Fibroblast of skin of abdomen (primary cell): ENCODE data around the gene TOGARAM2.

Experiments
- DNase-seq: peaks from one replicate; pipeline ENCODE4 v3.0.0-alpha.2; 2013

TOGARAM2 gene

DNA sequence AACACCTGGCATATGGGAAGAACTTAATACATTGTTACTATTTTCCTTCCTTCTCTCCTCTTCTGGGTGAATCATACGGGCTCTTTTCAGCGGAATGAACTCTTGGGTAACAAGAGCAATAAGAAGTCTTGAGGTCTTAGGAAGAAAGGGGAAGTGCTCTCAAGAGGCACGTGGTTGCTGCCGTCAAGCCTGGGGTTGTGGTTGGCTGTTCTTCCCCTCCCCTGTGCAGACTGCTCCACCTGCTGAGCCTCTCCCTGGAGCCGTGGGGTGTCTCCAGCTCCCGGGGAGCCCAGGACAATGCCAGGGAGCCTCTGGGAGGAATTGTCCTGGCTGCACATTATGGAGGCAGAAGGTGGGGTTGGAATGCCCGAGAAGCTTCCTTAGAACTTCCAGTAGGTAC is 19.4 kb downstream of the TOGARAM2 start:
- DNase-seq: no peak

DNA sequence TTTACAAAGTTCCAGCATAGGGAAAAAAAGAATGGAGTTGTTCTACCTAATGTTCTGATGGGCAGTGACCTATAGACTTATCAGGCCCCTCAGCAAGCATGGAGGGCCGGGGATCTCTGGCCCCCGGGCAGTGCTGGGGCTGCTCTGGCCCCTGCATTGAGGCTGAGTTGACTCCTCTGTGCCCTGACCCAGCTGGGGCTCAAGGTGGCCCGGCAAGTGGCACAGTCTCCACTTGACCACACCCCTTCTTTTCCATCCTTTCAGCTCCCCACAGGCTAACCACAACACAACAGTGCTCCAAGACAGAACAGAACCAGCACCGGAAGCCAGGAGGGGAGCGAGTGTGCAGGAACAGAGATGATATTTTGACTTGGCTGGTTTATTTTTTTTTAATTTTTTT is 19.9 kb downstream of the TOGARAM2 start:
- DNase-seq: no peak

DNA sequence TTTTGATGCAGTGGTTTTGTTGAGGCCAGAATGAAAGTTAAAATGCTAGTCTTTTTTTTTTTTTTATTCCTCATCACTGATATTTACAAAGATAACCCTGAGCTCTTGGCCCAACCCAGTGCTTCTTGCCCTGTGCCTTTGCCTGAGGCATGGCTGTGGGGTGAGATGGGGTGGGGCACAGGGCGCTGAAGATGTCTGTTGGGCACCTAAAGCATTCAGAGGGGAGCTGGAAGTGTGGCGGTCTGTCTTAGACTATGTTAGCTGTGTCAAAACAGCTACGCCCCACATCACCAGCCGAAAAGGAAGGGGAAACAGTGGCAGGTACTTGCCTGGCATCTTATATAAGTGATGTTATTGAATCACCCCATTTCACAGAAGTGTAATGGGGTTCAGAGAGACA is 20.7 kb downstream of the TOGARAM2 start:
- DNase-seq: no peak

DNA sequence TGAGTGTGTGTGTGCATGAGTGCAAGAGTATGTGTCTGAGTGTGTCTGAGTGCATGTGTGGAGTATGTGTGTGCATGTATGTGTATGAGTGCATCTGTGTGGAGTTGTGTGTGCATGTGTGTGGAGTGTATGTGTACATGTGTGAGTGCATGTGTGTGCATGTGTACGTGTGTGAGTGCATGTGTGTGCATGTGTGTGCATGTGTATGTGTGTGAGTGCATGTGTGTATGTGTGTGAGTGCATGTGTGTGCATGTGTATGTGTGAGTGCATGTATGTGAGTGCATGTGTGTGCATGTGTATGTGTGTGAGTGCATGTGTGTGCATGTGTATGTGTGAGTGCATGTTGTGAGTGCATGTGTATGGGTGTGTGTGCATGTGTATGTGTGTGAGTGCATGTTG is 23.7 kb downstream of the TOGARAM2 start:
- DNase-seq: no peak

DNA sequence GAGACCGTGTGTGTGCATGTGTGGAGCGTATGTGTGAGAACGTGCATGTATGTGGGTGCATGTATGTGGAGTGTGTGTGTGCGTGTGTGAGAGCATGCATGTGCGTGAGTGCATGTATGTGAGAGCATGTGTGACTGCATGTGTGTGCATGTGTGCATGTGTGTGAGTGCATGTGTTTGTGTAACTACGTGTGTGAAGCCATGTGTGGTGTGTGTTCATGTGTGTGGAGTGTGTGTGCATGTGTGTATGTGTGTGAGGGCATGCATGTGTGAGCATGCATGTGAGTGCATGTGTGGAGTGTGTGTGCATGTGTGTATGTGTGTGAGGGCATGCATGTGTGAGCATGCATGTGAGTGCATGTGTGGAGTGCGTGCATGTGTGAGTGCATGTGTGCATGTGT is 24.2 kb downstream of the TOGARAM2 start:
- DNase-seq: no peak

GRCh38 chr2:29006092-29006979 is 25.2 kb downstream of the TOGARAM2 start:
- DNase-seq: no peak

DNA sequence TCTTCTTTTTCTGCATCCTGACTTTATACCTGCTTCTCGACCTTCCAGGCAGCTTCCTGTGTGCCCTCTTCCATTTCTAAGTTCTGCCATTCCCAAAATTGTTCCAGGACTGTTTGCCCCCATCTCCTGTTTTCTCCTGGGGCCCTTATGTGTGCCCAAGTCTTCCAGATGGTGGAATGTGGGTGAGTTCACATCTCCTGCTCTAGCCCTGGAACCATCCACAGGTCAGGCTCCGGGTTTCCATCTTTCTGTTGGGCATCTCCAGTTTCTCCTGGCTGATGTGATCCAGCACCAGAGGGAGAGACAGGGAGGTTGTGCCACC is 25.8 kb downstream of the TOGARAM2 start:
- DNase-seq: no peak

DNA sequence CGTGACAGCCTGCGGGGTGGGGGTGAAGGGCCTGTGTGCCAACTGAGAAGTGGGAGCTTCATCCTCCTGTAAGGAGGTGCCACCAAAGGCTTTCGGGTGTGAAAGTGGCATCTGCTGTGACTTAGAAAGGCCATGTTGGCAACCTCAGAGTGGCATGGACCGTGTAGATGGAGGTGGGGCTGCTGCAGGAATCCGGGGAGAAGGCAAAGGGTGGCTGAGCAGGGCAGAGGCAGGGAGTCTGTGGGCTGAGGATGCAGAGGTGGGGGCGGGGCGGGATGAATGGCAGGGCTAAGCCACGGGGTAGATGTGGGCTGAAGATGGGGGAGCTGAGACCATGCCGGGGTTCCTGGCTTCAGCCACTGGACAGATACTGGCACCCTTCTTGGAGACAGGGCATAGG is 28.2 kb downstream of the TOGARAM2 start:
- no peak for DNase-seq

DNA sequence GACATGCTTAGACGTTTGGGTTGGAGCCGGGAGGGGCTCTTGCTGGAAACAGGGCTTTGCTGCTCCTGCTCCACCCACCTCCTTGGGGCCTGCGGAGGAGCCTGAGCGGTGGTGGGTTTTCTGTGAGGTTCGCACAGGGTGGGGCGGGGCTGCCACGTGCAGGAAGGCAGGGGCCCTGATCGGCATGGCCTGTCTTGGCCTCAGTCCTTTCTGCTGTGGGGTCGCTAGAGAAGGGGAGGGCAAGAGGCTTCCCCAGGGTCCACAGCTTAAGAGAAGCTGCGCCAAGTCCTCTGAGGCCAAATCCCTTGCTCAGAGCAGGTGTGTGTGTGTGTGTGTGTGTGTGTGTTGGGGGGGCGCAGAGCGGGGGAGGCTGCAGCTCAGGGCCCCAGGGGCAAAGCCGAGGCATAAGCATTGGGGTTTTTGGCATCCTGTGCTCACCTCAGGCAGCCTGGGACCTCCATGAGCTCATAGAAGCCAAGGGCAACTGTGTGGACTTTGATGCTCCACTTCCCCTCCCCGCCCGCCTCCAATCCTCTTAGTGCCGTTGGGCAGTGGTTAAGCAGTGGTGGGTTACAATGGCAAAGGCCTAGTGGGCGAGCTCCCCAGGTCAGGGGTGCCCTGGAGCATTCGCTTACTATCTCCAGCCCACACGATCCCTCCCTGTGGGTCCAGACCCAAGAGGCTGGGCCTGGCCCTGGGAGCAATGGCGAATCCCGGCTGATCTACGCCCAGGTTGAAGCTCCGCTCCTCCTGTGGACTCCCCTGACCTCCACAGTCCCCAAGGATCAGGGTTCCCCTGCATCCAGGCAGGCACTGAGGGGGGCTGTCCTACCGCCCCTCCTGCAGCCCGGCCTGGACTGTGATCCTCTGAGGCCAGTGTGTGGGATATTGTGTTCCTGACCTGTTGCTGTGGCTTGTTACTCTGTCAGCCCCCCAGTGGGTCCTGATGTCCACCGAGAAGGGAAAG is 28.9 kb downstream of the TOGARAM2 start:
- DNase-seq: no peak

- DNase-seq: peak; percentile 25
Observed at GRCh38 chr2:29010946-29011345, 29.8 kb downstream of the TOGARAM2 start.

DNA sequence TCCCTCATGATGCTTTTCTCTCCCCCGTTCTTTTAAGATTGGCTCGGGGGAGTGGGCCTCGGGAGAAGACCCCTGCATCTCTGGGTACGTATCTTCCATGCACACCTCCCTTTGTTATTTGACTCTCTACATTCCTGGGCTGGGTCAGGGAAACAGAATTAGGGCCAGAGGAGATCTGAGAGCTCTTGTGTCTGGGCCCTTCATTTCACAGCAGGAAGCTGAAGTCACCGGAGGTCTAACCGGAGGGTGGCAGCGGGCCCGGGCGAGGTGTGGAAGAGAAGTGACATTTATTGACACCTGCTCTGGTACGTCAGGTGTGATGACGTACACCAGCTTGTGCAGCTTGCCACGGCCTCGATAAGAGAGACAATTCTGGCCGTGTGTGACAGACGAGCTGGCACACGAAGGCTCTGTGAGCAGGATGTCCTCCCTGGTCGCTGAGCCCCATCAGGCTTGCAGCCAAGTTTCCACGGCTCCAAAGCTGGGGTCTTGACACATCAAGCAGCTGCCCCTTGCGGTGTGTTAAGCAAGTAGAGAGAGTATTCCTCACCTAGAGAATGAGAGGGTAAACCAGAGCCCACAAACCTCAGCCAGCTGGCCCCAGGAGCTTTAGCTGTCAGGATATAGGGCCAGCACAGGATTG is 30.4 kb downstream of the TOGARAM2 start:
- no peak for DNase-seq

GRCh38 chr2:29012211-29012681 is 31.1 kb downstream of the TOGARAM2 start:
- DNase-seq: no peak

DNA sequence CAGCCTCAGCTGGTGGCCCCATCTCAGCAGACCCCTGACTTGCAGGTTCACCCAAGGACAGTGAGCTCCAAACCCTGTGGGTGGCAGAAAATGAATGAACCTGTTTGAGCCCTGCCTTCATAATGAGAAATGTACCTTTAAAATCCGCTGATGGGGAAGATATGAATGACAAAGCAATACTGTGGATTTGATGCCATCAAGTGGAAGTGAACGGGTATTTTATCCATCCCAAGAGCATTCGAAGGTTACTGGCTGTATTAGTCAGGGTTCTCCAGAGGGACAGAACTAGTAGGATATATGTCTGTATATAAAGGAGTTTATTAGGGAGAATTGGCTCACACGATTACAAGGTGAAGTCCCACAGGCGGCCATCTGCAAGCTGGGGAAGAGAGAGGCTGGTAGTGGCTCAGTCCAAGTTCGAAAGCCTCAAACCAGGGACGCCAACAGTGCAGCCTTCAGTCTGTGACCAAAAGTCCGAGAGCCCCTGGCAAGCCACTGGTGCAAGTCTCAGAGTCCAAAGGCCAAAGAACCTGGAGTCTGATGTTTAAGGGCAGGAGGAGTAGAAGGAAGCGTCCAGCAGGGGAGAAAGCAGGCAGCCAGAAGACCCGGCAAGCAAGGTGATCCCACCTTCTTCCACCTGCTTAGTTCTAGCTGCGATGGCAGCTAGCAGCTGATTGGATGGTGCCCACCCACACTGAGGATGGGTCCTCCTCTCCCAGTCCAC is 32.1 kb downstream of the TOGARAM2 start:
- DNase-seq: no peak

GRCh38 chr2:29014331-29014730 is 33.2 kb downstream of the TOGARAM2 start:
- DNase-seq: no peak

- DNase-seq: peak; percentile 17
Observed at GRCh38 chr2:29014811-29015421, 33.8 kb downstream of the TOGARAM2 start.

GRCh38 chr2:29015701-29016470 is 34.8 kb downstream of the TOGARAM2 start:
- DNase-seq: no peak

DNA sequence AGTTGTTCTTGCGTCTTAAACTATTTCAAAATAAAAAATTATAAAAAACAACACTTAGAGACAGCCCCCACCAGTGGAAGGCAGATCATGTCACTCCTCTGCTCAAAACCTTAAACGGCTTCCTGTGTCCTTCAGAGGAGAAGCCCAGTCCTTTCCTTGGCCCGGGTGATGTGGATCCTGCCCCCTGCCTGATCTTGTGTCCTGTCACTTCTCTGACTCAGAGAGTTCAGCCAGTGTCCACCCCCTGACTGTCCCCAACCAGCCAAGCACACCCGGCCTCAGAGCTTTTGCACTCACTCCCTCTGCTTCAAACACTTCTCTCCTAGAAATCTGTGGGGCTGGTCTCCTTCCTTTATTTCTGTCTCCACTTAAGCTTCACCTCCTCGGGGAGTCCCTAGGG is 35.4 kb downstream of the TOGARAM2 start:
- no peak for DNase-seq

- DNase-seq: no peak
Observed at GRCh38 chr2:29017716-29018435, 36.8 kb downstream of the TOGARAM2 start.

DNA sequence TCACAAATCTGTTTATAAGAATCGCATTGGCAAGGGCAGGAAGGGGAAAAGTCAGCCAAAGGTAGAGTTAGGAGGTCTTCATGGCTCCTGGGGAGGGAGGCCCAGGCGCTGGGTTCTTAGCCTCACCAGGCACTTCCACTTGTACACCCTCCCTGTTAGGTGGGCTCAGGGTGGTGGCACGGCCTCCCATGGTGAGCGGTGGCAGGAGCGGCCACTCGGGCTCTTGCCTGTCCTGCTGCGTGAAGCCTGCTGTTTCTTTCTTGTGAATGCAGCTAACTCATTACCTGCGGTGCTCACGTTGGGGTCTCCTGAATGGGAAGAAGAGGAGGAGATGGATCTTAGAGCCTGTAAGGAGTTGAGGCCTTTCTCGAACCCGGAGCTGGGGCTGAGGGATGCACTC is 40.8 kb downstream of the TOGARAM2 start:
- no peak for DNase-seq

- DNase-seq: no peak
Observed at GRCh38 chr2:29022679-29023078, 41.6 kb downstream of the TOGARAM2 start.
